Measurements from ENCODE around the gene KLF2. TPM values are rescaled to one million over a fixed set of nuclear protein-coding genes. Genes with fewer than 3 reads are reported as not detected.

KLF2 gene
- polyA plus RNA-seq, 1 experiment: 1.8 TPM

GRCh38 chr19:16369664-16370576 lies 45.3 kb downstream of the KLF2 start:
- no peak overlapping the region for H3K4me3 ChIP-seq (ENCODE audit: low read depth, low read length)
- no peak for TF ChIP-seq CTCF (IDR thresholded peaks at IDR 0.05; ENCODE audit: insufficient read depth, low read depth, low read length)
- no peaks in the 10 kb centered on the region for H3K27me3 ChIP-seq (ENCODE audit: control insufficient read depth, insufficient read depth, low read length)
- ChIA-PET POLR2A (no interaction called here), CTCF (interaction anchor here (0.9 kb wide), 1 partner anchor 13 kb away, joined by 3 read pairs; no protein-coding TSS in a partner anchor)
- H3K36me3 ChIP-seq (ENCODE audit: control insufficient read depth, insufficient read depth, low read length): peaks cover 2% of the 10 kb centered on the region
- no peak for DNase-seq (ENCODE audit: low read depth)

- DNase-seq (ENCODE audit: low read depth): no peak
- CTCF ChIA-PET: interaction anchor here (1.0 to 4.6 kb wide), 2 partner anchors 12 to 16 kb away, joined by 9 to 22 read pairs; no protein-coding TSS in a partner anchor
Observed at GRCh38 chr19:16370641-16371391, 46.2 kb downstream of the KLF2 start.

GRCh38 chr19:16371540-16371986 lies 46.9 kb downstream of the KLF2 start:
- CTCF ChIA-PET: interaction anchor here (1.0 to 4.6 kb wide), 3 partner anchors 11 to 123 kb away, joined by 3 to 22 read pairs (median 9); no protein-coding TSS in a partner anchor
- no peak for DNase-seq (ENCODE audit: low read depth)

More at GRCh38 chr19:16370641-16371391, 46.2 kb downstream of the KLF2 start:
- Histone ChIP-seq H3K36me3 (ENCODE audit: control insufficient read depth, insufficient read depth, low read length) (peaks cover 5% of the 10 kb centered on the region), H3K4me3 (ENCODE audit: low read depth, low read length) (no peak overlapping the region), H3K27me3 (ENCODE audit: control insufficient read depth, insufficient read depth, low read length) (no peaks in the 10 kb centered on the region)
- POLR2A ChIA-PET: no interaction called here
- no peak for TF ChIP-seq CTCF (IDR thresholded peaks at IDR 0.05; ENCODE audit: insufficient read depth, low read depth, low read length)

GRCh38 chr19:16372065-16372915 lies 47.7 kb downstream of the KLF2 start:
- ChIA-PET CTCF (interaction anchor here (0.9 to 4.6 kb wide), 4 partner anchors 11 to 124 kb away, joined by 3 to 22 read pairs (median 6); no protein-coding TSS in a partner anchor), POLR2A (no interaction called here)
- no peak for DNase-seq (ENCODE audit: low read depth)
- peaks cover 5% of the 10 kb centered on the region for H3K36me3 ChIP-seq (ENCODE audit: control insufficient read depth, insufficient read depth, low read length)
- no peaks in the 10 kb centered on the region for H3K27me3 ChIP-seq (ENCODE audit: control insufficient read depth, insufficient read depth, low read length)
- H3K4me3 ChIP-seq (ENCODE audit: low read depth, low read length): no peak overlapping the region
- no peak for TF ChIP-seq CTCF (IDR thresholded peaks at IDR 0.05; ENCODE audit: insufficient read depth, low read depth, low read length)

More at GRCh38 chr19:16371540-16371986, 46.9 kb downstream of the KLF2 start:
- peaks cover 5% of the 10 kb centered on the region for H3K36me3 ChIP-seq (ENCODE audit: control insufficient read depth, insufficient read depth, low read length)
- no peaks in the 10 kb centered on the region for H3K27me3 ChIP-seq (ENCODE audit: control insufficient read depth, insufficient read depth, low read length)
- POLR2A ChIA-PET: no interaction called here
- TF ChIP-seq CTCF (IDR thresholded peaks at IDR 0.05; ENCODE audit: insufficient read depth, low read depth, low read length): no peak
- no peak overlapping the region for H3K4me3 ChIP-seq (ENCODE audit: low read depth, low read length)
